Umbilical cord (tissue), 2 donors: ENCODE results near the gene GPC1. TPM values are rescaled to one million over a fixed set of nuclear protein-coding genes. Genes with fewer than 3 reads are reported as not detected.

Experiments
- DNase-seq: peaks from one replicate; pipeline ENCODE4 v3.0.0-alpha.2; 2015; ENCODE audit warnings: low spot score
- total RNA-seq: library from RNA; depleted of rRNA; stranded (reverse); fragments of >200 nt; gene quantifications from one replicate; pipeline ENCODE4 v1.2.3, GENCODE V29; 2014; ENCODE audit warnings: low replicate concordance; ENCODE audit not compliant: insufficient read depth

Gene GPC1
- total RNA-seq, 1 donor from 2014 or later: 29.9 TPM

DNA sequence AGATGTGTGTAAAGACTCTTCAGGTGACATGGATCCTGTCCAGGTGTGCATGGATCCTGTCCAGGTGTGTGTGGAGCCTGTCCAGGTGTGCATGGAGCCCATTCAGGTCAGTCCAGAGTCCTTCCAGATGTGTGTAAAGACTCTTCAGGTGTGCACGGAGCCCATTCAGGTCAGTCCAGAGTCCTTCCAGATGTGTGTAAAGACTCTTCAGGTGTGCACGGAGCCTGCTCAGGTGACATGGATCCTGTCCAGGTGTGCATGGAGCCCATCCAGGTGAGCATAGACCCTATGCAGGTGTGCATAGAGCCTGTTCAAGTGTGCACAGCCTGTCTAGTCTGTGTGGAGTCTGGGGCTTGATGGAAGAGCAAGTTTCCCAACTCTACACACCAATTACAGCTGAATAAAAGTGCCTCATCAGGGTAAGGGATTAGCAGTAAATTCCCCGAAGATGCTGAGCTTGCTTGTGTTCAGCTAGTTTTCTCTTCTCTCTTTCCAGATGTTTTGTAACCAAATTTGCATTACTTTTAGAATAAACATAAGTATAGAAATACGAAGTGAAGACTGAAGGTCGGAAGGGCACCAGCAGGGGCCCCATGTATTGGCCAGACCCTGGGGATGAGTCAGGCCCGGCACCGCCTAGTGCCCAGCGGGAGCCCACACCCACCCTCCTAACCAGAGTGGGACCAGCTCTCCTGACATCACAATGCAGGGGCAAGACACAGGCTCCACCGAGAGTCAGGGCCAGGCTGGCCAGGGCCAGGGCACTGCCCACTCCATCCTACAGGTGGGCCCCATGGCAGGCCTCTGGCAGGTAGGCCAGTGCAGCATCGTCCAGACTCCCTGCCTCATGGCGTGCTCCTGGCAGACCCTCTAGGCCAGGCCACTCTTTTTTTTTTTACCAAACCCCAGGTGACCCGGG is 38.6 kb upstream of the GPC1 start:
- DNase-seq: no peak

DNA sequence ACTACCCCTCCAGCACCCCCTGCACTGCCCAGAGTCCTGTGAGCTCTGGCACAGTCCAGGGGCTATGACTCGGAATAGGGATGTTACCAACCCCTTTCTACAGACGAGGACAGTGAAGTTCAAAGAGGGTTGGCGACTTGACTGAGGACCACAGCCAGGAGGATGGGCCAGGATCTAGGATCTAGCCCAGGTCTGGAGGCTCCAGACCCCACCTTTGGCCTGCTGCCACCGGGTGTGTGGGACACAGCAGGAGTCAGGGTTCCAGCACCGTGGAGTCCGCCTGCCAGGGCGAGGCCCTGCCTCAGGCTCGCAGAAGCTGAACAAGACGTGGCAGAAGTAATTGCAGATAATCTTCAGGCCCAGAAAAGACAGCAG is 37.9 kb upstream of the GPC1 start:
- DNase-seq: no peak

DNA sequence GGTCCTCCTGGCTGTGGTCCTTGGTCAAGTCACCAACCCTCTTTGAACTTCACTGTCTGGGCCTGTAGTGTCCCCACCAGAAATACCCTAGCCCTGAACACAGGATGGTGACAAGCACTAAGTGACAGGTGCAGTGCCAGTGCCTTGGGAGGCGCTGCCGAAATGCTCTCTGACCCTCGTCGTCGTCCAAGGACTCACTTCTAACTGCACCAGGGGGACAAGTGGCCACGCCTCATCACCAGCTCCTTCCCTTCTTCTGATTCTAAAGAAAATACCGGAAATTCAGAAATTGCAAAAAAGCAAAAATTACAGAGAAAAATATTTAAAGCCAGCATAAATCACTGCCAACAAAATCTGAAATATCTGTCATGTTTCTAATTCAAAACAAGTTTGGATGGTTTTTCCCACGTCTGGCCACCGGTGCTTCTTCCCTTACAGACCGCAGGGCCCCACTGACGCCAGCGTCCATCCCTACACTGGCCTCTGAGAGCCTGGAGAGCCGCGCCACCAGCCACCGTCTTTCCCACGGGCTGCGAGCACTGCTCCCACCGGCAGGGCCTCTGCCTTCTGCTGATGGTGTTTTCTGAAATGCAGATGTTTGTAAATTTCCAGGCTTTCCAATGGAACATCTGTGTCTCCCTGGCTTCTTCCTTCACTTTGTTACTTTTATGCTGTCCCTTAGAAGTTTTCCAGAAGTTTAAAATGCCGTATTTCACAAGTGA is 37.4 kb upstream of the GPC1 start:
- peak; percentile 61 for DNase-seq

DNA sequence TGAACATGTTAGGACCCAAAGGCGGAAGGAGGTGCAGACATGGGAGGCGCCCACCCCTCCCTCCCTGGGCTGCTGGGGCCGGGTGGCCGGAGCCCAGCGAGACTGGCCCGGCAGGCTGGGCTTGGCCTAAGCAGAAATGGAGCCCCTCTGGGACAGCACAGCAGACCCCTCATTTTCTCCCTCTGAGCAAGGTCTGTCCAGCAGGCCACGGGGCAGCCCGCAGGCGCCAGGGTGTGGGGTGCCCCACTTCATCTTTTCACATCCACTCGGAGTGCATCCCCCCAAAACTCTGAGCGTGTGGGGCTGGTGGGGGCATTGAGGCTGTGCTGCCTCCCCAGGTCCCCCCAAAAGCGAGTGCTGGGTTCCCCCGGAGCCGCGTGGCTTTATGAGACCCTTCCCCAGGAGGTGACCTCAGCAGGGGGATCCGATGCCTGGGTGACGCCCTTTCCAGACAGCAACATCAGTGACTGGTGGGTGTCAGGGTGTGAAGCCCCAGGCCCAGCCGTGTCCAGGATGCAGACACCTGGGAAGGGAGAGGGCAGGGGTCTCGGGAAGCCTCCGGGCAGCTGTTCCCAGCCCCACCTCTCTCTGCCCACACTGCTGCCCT is 36.7 kb upstream of the GPC1 start:
- DNase-seq: no peak

DNA sequence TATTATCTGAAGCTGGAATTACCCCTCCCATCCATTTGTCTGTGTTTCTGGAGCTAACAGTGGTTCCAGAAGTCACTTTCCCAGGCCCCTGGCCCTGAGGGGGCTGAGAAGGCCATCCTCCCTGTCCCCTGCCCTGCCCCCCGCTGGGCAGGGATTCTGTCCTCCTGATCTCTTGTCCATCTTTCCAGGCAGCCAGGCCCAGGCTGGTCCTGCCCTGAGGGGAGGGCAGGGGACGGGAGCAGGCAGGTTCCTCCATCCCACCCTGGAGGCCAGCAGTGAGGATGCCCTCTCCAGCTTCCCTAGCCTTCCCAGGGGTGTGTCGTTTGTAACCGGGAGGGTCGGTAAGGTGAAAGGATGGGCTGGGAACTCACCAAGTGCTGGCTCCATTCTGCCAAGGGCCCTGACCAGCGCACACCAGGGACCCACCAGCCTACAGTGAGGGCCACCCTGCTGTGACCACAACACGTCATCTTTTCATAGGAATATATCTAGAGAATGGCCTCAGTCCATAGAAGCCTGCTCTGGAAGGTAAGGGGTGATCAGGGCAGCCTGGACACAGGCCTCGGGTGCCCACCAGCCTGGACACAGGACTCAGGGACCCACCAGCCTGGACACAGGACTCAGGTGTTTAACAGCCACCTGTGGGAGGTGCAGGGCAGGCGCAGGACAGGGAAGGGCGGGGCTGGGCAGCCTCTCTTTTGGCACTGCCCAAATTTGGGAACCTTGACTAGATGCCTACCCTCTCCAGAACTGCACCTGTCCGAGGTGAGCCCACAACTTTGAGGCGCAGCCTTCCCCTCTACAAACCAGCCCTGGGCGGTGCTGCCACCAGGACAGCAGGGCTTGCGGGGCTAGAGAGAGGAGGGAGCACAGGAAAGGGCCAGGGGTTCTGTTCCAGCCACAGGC is 35.8 kb upstream of the GPC1 start:
- DNase-seq: no peak

DNA sequence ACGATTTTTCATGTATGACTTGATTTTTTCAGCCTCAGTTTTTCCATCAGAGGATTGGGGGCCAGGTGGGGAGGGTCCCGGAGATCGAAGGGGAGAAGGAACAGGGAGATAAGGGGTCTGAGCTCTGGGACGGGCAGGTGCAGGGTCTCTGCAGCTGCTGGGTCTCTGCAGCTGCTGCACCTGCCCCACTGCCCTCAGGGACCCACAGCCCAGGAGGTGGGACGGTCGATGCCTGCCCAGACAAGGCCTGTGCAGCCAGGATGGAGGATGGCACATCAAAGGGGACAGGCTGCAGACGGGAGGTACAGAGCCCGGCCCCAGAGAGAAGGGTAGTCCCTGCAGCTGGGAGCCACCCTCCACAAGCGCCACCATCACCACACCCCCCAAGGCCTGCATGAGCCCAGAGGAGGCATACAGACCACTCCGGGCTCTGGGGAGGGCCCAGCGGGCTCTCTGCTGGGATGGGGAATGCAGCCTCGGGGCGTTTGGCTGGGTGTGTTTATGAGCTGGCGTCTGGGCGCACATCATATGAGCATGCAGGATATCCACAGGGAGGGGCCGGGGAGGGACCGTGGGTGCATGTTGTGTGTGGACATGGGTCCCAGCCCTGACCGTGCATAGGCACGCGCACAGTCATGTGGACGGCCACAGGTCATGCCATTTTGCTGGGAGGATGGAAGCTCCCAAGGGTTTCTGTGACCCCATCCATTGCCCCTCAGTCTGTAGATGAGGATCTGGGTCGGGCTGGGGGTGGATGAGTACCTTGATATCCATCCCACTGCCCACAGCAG is 34.9 kb upstream of the GPC1 start:
- no peak for DNase-seq

DNA sequence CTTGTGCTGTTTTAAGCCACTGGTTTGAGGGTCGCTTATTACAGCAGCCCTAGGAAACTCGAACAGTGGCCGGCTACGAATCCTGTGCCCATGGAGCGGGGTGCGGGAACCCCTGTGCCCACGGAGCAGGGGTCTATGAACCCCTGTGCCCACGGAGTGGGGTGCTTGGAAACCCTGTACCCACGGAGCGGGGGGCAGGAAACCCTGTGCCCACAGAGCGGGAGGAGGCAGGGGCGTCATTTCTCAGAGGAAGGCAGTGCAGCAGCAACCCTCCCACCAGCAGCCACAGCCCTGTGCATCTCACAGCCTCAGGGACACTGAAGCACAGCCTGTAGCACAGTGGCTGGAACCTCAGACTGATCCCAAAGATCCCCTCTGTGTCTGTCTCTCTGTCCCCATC is 34.2 kb upstream of the GPC1 start:
- no peak for DNase-seq

DNA sequence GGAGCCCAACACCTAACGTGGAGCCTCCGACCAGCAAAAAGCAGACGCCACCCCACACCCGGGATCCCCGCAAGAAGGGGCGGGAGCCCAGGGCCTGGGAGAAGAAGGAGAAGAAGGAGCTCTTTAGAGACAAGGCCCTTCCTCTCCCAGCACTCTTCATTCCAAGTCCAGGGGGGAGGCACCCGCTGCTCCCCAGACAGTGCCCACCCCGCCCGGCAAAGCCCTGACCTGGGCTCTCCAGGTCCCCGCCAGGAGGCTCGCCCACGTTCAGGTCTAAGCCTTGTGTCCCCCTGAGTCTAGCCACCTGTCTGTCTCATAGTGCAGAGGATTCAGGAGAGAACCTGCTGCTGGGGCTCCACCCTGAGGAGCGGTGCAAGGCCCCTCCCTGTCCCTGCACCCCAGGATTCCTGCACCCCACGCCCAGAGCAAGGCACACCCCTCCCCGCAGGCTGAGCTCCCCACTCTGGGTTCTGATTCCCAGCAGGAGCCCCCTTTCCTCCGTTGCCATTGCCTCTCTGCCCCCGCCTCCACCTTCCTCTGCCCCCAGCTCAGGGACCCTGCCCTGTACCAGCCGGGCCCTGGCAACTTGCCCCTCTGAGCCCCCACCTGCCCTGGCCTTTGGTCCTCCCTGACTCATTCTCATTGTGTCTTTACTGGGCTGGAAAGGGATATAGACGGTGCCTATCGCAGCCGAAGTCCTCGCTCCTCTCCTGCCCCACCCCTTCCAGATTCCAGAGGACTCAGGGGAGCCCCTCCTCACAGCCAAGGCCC is 33.5 kb upstream of the GPC1 start:
- DNase-seq: no peak

DNA sequence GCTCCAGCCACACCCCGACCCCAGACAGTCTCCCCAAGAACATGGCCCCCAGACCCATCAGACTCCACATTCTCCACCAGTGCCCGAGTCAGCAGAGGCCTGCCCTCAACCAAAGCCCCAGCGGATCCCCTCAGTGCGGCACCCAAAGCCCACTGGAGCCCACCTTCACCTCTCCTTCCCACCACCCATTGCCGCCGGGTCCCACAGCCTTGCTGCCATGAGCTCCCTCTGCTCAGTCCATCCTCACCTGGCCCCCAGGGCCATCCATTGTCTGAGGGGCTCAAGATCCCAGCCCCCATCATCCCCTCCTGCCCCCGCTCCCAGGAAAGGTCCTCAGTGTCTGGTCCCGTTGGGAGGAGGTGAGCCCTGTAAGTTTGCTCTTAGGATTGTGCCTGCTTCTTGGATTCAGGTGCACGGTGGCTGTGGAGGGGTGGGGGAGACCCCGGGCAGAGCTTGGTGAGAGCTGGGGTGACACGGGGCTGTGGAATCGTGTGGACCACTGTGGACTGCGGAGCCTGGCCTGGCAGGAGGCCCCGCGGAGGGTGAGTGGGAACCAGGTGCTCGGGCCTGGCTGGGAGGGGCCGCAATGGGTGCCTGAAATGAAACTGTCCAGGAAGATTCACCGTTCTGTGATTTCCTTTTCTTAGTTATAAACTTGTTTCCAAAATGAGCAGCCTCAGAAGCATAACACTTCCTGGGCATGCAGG is 32.7 kb upstream of the GPC1 start:
- no peak for DNase-seq

DNA sequence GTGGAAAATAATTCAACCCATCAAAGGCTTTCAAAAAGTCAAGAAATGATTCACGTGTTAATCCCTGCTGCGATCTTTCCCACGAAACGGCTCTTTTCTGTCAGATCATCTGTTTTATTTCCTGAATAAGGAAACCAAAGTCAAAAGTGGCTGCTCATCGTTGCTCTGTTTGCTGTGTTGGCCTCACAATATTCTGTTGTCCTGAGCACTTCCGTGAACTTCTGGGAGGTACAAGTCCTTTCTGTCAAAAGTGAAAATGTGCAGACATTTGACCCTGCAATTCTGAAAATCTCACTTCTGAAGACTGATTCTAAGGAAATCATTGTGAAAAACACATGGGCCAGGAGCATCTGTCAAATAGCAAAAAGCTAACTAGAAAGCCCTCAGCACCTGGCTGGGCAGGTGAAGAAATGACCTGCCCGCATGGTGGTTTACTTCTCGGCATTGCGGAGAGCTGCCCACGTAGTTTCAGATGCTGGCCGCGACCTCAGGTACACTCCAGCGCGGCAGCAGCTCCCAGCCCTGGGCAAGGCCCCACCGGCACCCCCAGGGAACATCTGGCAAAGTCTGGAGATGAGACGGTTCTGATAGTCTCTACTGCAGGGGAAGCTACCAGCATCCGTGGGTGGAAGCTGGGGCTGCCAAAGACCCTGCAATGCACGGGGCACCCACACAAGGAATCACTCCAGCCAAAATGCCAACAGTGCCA is 31.9 kb upstream of the GPC1 start:
- peak; percentile 73 for DNase-seq

DNA sequence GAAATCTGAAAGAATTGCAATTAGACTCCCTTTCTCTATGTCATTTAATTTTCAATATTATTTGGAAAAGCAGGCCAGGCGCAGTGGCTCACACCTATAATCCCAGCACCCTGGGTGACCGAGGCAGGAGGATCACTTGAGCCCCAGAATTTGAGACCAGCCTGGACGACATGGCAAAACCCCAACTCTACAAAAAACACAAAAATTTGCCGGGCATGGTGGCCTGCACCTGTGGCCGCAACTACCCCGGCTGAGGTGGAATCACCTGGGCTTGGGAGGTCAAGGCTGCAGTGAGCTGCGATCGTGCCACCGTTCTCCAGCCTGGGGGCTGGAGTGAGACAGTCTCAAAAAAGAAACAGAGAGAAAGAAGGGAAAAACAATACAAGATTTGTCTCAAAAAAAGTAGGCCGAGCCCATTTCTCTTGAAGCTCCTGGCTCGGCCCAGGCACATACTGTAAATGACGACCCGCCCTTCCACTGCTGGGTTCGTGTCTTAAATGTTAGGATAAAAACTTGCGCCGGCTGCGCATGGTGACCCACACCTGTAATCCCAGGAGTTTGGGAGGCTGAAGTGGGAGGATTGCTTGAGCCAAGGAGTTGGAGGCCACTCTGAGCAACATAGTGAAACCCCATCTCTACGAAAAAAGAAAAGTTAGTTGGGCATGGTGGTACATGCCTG is 31.1 kb upstream of the GPC1 start:
- no peak for DNase-seq

DNA sequence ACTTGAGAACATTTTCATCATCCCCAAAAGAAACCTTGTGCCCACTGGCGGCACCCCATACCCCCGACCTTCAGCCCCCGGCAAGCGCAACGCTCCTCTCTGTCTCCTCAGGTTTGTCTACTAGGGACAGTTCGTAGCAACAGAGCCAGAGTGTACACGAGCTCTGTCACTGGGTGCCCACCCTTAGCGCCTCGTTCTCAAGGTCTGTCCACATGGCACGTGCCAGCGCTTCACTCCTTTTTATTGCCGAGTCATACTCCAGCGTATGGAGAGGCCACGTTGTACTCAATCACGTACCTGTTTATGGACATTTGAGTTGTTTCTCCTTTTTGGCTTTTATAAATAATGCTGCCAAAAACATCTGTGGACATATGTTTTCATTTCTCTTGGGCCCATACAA is 30.3 kb upstream of the GPC1 start:
- no peak for DNase-seq

DNA sequence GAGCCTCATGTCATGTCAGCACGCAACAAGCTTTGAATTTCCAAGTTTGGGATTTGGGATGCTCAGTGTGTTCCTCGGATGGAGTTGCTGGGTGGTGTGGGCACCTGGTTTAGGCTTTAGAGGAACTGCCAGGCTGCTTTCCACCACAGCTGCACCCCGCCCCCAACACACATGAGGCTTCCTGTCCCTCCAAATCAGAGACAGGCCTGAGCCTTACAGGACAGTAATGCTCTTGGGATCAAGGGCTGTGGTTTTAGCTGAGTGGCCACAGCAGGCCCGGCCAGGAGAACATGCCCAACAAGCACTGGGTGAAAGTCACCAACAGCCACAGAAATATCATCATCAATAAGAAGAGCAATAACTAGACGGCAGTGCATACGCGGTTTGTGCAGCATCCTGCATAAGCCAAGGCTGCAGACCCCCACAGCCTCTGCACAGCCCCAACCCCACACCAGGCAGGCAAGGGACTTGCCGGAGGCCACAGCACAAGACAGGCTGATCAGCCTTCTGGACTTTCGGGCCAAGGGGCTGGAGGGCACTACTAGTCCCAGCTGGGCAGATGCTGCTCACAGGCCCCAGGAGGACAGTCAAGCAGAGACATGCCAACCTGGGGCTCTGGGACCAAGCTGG is 29.7 kb upstream of the GPC1 start:
- no peak for DNase-seq

DNA sequence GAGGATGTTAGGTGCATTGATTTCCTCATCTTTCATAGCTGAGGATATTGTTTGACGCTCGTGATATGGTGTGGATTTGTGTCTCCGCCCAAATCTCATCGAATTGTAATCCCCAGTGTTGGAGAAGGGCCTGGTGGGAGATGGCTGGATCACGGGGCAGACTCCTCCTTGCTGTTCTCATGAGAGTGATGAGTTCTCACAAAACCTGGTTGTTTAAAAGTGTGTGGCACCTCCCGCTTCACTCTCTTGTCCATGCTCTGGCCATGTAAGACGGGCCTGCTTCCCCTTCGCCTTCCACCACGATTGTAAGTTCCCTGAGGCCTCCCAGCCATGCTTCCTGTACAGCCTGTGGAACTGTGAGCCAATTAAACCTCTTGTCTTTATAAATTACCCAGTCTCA is 28.4 kb upstream of the GPC1 start:
- DNase-seq: no peak

DNA sequence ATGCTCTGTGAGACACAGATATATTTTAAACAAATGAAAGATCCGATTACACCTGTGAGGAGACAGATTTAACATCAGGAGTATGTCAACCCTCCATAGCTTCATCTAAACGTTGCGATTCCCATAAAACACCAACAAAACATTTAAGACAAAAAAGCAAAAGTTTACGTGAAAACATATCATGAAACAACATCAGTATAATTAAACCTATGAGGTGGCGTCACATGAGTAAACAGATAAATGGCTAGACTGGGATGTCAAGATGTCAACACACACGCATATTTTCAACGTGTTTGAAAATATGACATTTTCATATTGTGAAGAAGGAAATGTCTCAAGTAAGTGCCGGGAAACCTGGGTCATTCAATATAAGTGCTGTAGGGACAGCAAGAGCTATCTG is 25.5 kb upstream of the GPC1 start:
- DNase-seq: no peak

DNA sequence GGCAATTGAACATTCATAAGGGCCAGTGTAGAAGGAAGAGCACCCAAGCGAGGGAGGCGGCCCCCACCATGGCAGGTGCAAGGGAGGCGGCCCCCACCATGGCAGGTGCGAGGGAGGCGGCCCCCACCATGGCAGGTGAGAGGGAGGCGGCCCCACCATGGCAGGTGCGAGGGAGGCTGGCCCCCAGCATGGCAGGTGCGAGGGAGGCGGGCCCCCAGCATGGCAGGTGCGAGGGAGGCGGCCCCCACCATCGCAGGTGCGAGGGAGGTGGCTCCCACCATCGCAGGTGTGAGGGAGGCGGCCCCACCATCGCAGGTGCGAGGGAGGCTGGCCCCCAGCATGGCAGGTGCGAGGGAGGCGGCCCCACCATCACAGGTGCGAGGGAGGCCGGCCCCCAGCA is 24.7 kb upstream of the GPC1 start:
- no peak for DNase-seq

DNA sequence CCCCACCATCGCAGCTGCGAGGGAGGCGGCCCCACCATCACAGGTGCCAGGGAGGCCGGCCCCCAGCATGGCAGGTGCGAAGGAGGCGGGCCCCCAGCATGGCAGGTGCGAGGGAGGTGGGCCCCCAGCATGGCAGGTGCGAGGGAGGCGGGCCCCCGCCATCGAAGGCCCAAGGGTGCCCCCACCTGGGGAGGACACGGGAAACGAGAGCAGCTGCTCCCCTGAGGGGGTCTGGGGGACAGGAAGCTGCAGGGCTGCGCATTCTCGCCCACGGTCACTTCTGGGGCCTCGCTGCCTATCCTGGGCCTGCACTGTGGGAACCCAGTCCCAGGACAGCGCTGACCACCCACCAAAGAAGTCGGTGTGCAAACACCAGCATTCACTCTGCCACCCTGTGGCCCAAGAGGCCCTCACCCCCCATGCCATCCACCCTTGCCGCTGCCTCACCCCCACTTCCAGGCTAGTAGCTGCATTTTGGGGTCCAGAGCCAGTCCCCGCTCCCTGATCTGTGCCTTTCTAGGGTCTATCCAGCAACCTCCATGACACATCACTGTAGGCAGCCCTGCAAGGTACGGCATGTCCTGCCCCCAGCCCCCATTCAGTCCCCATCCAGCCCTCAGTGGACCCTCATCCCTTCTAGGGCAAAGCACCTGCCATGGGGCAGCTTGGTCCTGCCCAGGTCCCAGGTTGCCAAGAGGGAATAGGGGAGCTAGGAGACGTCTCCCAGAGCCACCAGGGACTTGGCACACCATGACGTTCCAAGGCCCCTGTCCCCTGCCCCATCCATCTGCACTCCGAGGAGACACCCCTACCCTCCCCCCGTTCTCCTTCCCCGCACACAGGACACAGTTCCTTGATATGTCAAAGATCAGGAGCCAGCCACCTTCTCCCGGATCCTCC is 24.0 kb upstream of the GPC1 start:
- DNase-seq: no peak
